WTC11 (cell line): Measurements from ENCODE around the gene MCF2L2. TPM values are rescaled to one million over a fixed set of nuclear protein-coding genes. Genes with fewer than 3 reads are reported as not detected.

Experiments
- ATAC-seq: fragments of 200-7000 bp; cut with Tn5 transposase; 2 replicates; pipeline ENCODE4 v1.10.0; 2021; ENCODE audit warnings: mild to moderate bottlenecking, moderate library complexity
- CTCF ChIA-PET: fragments of 300-600 bp; sonication (Branson Sonifier 250); formaldehyde crosslinking; loops from one replicate; lab custom pipeline; 2021; ENCODE audit warnings: antibody characterized with exemption; lab: Charles Lee
- POLR2A ChIA-PET: fragments of 350-600 bp; sonication (Branson Sonifier 250); formaldehyde crosslinking; loops from one replicate; lab custom pipeline; 2021; ENCODE audit warnings: antibody characterized with exemption; lab: Charles Lee
- DNase-seq: peaks from one replicate; pipeline ENCODE4 v3.0.0; 2021; ENCODE audit warnings: low spot score
- H3K27ac Mint-ChIP-seq: 2 replicates; pipeline ENCODE4 v1.8.0; 2021; ENCODE audit warnings: mixed read lengths
- H3K27me3 Mint-ChIP-seq: 2 replicates; pipeline ENCODE4 v1.8.0; 2021; ENCODE audit warnings: low read depth, mild to moderate bottlenecking, moderate library complexity, mixed read lengths
- H3K36me3 Mint-ChIP-seq: 2 replicates; pipeline ENCODE4 v1.8.0; 2021; ENCODE audit warnings: mixed read lengths
- H3K4me1 Mint-ChIP-seq: 2 replicates; pipeline ENCODE4 v1.8.0; 2022; ENCODE audit warnings: mixed read lengths
- H3K4me3 Mint-ChIP-seq: 2 replicates; pipeline ENCODE4 v1.8.0; 2021; ENCODE audit warnings: mild to moderate bottlenecking, moderate library complexity, mixed read lengths
- H3K9me3 Mint-ChIP-seq: 2 replicates; pipeline ENCODE4 v1.8.0; 2021; ENCODE audit warnings: mixed read lengths
- ATF6 ChIP-seq: sonication (generic); formaldehyde crosslinking; IDR thresholded peaks from 2 replicates; pipeline ENCODE4 v1.8.1; 2023; ENCODE audit warnings: mild to moderate bottlenecking, missing genetic modification reagents
- CBFB ChIP-seq: sonication (generic); formaldehyde crosslinking; IDR thresholded peaks from 2 replicates; pipeline ENCODE4 v1.8.1; 2022; ENCODE audit warnings: mild to moderate bottlenecking, low read depth, missing genetic modification reagents
- CDX4 ChIP-seq: fragments of 250-450 bp; sonication (Bioruptor Pico); IDR thresholded peaks from 2 replicates; pipeline ENCODE4 v1.9.0; 2021; ENCODE audit warnings: moderate library complexity, mild to moderate bottlenecking, inconsistent platforms, borderline replicate concordance
- CREB1 ChIP-seq: sonication (generic); formaldehyde crosslinking; IDR thresholded peaks from 2 replicates; pipeline ENCODE4 v1.8.0; 2023; ENCODE audit warnings: mild to moderate bottlenecking, missing genetic modification reagents
- E2F1 ChIP-seq: sonication (generic); formaldehyde crosslinking; IDR thresholded peaks from 2 replicates; pipeline ENCODE4 v1.8.0; 2022; ENCODE audit warnings: mild to moderate bottlenecking, missing genetic modification reagents
- FOXP1 ChIP-seq: sonication (generic); formaldehyde crosslinking; IDR thresholded peaks from 2 replicates; pipeline ENCODE4 v1.8.0; 2022; ENCODE audit warnings: missing genetic modification reagents, mild to moderate bottlenecking, moderate library complexity, borderline replicate concordance
- HMGXB4 ChIP-seq: sonication (generic); formaldehyde crosslinking; IDR thresholded peaks from 2 replicates; pipeline ENCODE4 v1.8.1; 2023; ENCODE audit warnings: mild to moderate bottlenecking, moderate library complexity, missing genetic modification reagents
- IRF1 ChIP-seq: sonication (generic); formaldehyde crosslinking; IDR thresholded peaks from 2 replicates; pipeline ENCODE4 v1.8.0; 2023; ENCODE audit warnings: missing genetic modification reagents
- MLX ChIP-seq: sonication (generic); formaldehyde crosslinking; IDR thresholded peaks from 2 replicates; pipeline ENCODE4 v1.8.1; 2023; ENCODE audit warnings: mild to moderate bottlenecking, missing genetic modification reagents, moderate library complexity
- MXD4 ChIP-seq: fragments of 250-450 bp; sonication (Bioruptor Pico); IDR thresholded peaks from 2 replicates; pipeline ENCODE4 v1.8.0; 2021; ENCODE audit warnings: mild to moderate bottlenecking, moderate library complexity, borderline replicate concordance
- NR1H2 ChIP-seq: sonication (generic); formaldehyde crosslinking; IDR thresholded peaks from 2 replicates; pipeline ENCODE4 v1.9.0; 2021; ENCODE audit warnings: mild to moderate bottlenecking, moderate library complexity, missing genetic modification reagents
- SMAD4 ChIP-seq: sonication (generic); formaldehyde crosslinking; IDR thresholded peaks from 2 replicates; pipeline ENCODE4 v1.8.0; 2022; ENCODE audit warnings: mild to moderate bottlenecking, missing genetic modification reagents
- SP1 ChIP-seq: sonication (generic); formaldehyde crosslinking; conservative IDR thresholded peaks from 2 replicates; pipeline ENCODE4 v1.8.1; 2022; ENCODE audit warnings: missing genetic modification reagents
- STAT6 ChIP-seq: sonication (generic); formaldehyde crosslinking; conservative IDR thresholded peaks from 2 replicates; pipeline ENCODE4 v1.8.1; 2023; ENCODE audit warnings: mild to moderate bottlenecking, low read depth, missing genetic modification reagents, moderate library complexity
- TEAD1 ChIP-seq: sonication (generic); formaldehyde crosslinking; IDR thresholded peaks from 2 replicates; pipeline ENCODE4 v1.8.0; 2022; ENCODE audit warnings: mild to moderate bottlenecking, missing genetic modification reagents
- TEAD4 ChIP-seq: sonication (generic); formaldehyde crosslinking; IDR thresholded peaks from 2 replicates; pipeline ENCODE4 v1.8.0; 2022; ENCODE audit warnings: mild to moderate bottlenecking, missing genetic modification reagents
- TP53 ChIP-seq: sonication (generic); formaldehyde crosslinking; IDR thresholded peaks from 2 replicates; pipeline ENCODE4 v1.8.1; 2023; ENCODE audit warnings: mild to moderate bottlenecking, missing genetic modification reagents
- ZNF219 ChIP-seq: sonication (generic); formaldehyde crosslinking; IDR thresholded peaks from 2 replicates; pipeline ENCODE4 v1.8.0; 2023; ENCODE audit warnings: missing genetic modification reagents, mild to moderate bottlenecking, borderline replicate concordance
- ZNF396 ChIP-seq: fragments of 250-450 bp; sonication (Bioruptor Pico); IDR thresholded peaks from 2 replicates; pipeline ENCODE4 v1.8.0; 2021; ENCODE audit warnings: mild to moderate bottlenecking, moderate library complexity, borderline replicate concordance
- ZNF416 ChIP-seq: fragments of 250-450 bp; sonication (Bioruptor Pico); IDR thresholded peaks from 2 replicates; pipeline ENCODE4 v1.9.0; 2021; ENCODE audit warnings: mild to moderate bottlenecking, inconsistent platforms
- ZNF423 ChIP-seq: fragments of 250-450 bp; sonication (Bioruptor Pico); IDR thresholded peaks from 2 replicates; pipeline ENCODE4 v2.1.2; 2022; ENCODE audit warnings: mild to moderate bottlenecking, moderate library complexity
- ZNF425 ChIP-seq: fragments of 250-450 bp; sonication (Bioruptor Pico); conservative IDR thresholded peaks from 2 replicates; pipeline ENCODE4 v1.9.0; 2021; ENCODE audit warnings: mild to moderate bottlenecking
- total RNA-seq: library from RNA; stranded (reverse); gene quantifications from 3 replicates; pipeline ENCODE4 v1.2.3, GENCODE V29; 2021

The MCF2L2 gene
- total RNA-seq, 1 experiment from 2014 or later = 7.5 TPM

GRCh38 chr3:183401678-183402077, 26.7 kb downstream of the MCF2L2 start (continued):
- TF ChIP-seq ZNF416 (no peak), FOXP1 (no peak), E2F1 (CRISPR knock-in tag) (no peak), ATF6 (no peak), CDX4 (CRISPR knock-in tag) (no peak), CREB1 (CRISPR knock-in tag) (no peak), TEAD1 (CRISPR knock-in tag) (no peak), MXD4 (CRISPR knock-in tag) (no peak)

- DNase-seq (peak; percentile 22), ATAC-seq (peak; percentile 78)
- CTCF ChIA-PET = no interaction called here
- Mint-ChIP-seq H3K4me1 (peaks cover 5% of the 10 kb centered on the region; the same call in 1 of the 2 replicates), H3K27me3 (no peaks in the 10 kb centered on the region), H3K27ac (0 out of 2 replicates have a peak overlapping the region, but pooled peaks have one; percentile 2), H3K4me3 (no peak overlapping the region), H3K36me3 (no peaks in the 10 kb centered on the region), H3K9me3 (no peaks in the 10 kb centered on the region)
- POLR2A ChIA-PET = no interaction called here
- no peak for TF ChIP-seq NR1H2 (CRISPR knock-in tag)
- no peak for TF ChIP-seq E2F1 (CRISPR knock-in tag)
- no peak for TF ChIP-seq MLX (CRISPR knock-in tag)
- TF ChIP-seq ZNF423 (CRISPR knock-in tag) = no peak
- no peak for TF ChIP-seq TEAD4
- no peak for TF ChIP-seq SP1 (CRISPR knock-in tag)
- no peak for TF ChIP-seq TP53 (CRISPR knock-in tag)
- no peak for TF ChIP-seq SMAD4
- TF ChIP-seq IRF1 (CRISPR knock-in tag) = no peak
- no peak for TF ChIP-seq ZNF425 (CRISPR knock-in tag)
- TF ChIP-seq CBFB (CRISPR knock-in tag) = no peak
- no peak for TF ChIP-seq STAT6 (CRISPR knock-in tag)
- TF ChIP-seq ZNF396 = no peak
- no peak for TF ChIP-seq HMGXB4 (CRISPR knock-in tag)
- TF ChIP-seq ZNF219 (CRISPR knock-in tag) = no peak
These were observed 28.1 kb downstream of the MCF2L2 start for GRCh38 chr3:183400352-183400751.
